ENCODE data around the gene AKR1E2.

DNA sequence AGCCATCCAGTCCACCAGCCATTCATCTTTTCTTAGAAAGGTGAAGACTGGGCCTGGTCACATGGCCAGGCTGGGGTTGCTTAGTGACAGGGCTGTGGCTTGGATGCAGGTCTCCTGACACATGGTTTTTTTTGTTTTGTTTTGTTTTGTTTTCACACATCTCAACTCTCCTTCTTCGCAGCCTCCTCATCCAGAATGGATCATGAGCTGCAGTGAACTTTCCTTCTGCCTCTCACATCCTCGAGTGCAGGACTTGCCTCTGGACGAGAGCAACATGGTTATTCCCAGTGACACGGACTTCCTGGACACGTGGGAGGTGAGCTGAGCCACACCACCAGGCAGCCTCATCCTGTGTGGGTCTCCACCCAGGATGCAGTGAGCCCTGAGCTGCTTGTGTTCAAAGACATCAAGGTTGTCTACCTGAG is 9.5 kb downstream of the AKR1E2 start:
- TF ChIP-seq POLR2A (IDR thresholded peaks at IDR 0.05) = no peak
- no peak for TF ChIP-seq CTCF (IDR thresholded peaks at IDR 0.05)
